Measurements from ENCODE around the gene NT5C1B. TPM values are rescaled to one million over a fixed set of nuclear protein-coding genes. Genes with fewer than 3 reads are reported as not detected.
"Not testable (repeated sequence)": the region's sequence is repeated elsewhere in the genome, so short reads cannot be mapped to it uniquely, and the experiment has no call there.

The NT5C1B gene
- not detected in 2 replicates for total RNA-seq

- DNase-seq (ENCODE audit: low read depth in 2 of 2) = no peak
Observed at GRCh38 chr2:18589354-18589753, at the start of gene NT5C1B. Gene NT5C1B (minus strand): TSS chr2:18589569. CDS start chr2:18589468, 101 bp downstream.

- DNase-seq (ENCODE audit: low read depth in 2 of 2) = no peak
Observed at GRCh38 chr2:18637196-18637595, 47.8 kb upstream of the NT5C1B start.

GRCh38 chr2:18632699-18633098 is 43.3 kb upstream of the NT5C1B start:
- DNase-seq (ENCODE audit: low read depth in 2 of 2) = not testable (repeated sequence)

- DNase-seq (ENCODE audit: low read depth in 2 of 2) = no peak
Observed at GRCh38 chr2:18630941-18631340, 41.6 kb upstream of the NT5C1B start.

- no peak for DNase-seq (ENCODE audit: low read depth in 2 of 2)
Observed at GRCh38 chr2:18630541-18630940, 41.2 kb upstream of the NT5C1B start.

GRCh38 chr2:18630101-18630500 is 40.7 kb upstream of the NT5C1B start:
- no peak for DNase-seq (ENCODE audit: low read depth in 2 of 2)

GRCh38 chr2:18626958-18627650 is 37.7 kb upstream of the NT5C1B start:
- DNase-seq (ENCODE audit: low read depth in 2 of 2) = no peak

- peak in 1 of 2 donors; percentile 21 for DNase-seq (ENCODE audit: low read depth in 2 of 2)
Observed at GRCh38 chr2:18626256-18626668, 36.9 kb upstream of the NT5C1B start.

- no peak for DNase-seq (ENCODE audit: low read depth in 2 of 2)
Observed at GRCh38 chr2:18625563-18625962, 36.2 kb upstream of the NT5C1B start.

GRCh38 chr2:18623782-18624181 is 34.4 kb upstream of the NT5C1B start:
- DNase-seq (ENCODE audit: low read depth in 2 of 2) = no peak

GRCh38 chr2:18620867-18621632 is 31.7 kb upstream of the NT5C1B start:
- no peak for DNase-seq (ENCODE audit: low read depth in 2 of 2)

- DNase-seq (ENCODE audit: low read depth in 2 of 2) = no peak
Observed at GRCh38 chr2:18619091-18619490, 29.7 kb upstream of the NT5C1B start.

- no peak for DNase-seq (ENCODE audit: low read depth in 2 of 2)
Observed at GRCh38 chr2:18614041-18614440, 24.7 kb upstream of the NT5C1B start.

- DNase-seq (ENCODE audit: low read depth in 2 of 2) = no peak
Observed at GRCh38 chr2:18612133-18612532, 22.8 kb upstream of the NT5C1B start.

- DNase-seq (ENCODE audit: low read depth in 2 of 2) = no peak
Observed at GRCh38 chr2:18611604-18612003, 22.2 kb upstream of the NT5C1B start.

- no peak for DNase-seq (ENCODE audit: low read depth in 2 of 2)
Observed at GRCh38 chr2:18611184-18611583, 21.8 kb upstream of the NT5C1B start.

GRCh38 chr2:18610651-18611050 is 21.3 kb upstream of the NT5C1B start:
- DNase-seq (ENCODE audit: low read depth in 2 of 2) = no peak

GRCh38 chr2:18610090-18610489 is 20.7 kb upstream of the NT5C1B start:
- no peak for DNase-seq (ENCODE audit: low read depth in 2 of 2)

GRCh38 chr2:18605115-18605514 is 15.7 kb upstream of the NT5C1B start:
- no peak for DNase-seq (ENCODE audit: low read depth in 2 of 2)

GRCh38 chr2:18604531-18604885 is 15.1 kb upstream of the NT5C1B start:
- no peak for DNase-seq (ENCODE audit: low read depth in 2 of 2)

GRCh38 chr2:18603854-18604530 is 14.6 kb upstream of the NT5C1B start:
- DNase-seq (ENCODE audit: low read depth in 2 of 2) = no peak

- no peak for DNase-seq (ENCODE audit: low read depth in 2 of 2)
Observed at GRCh38 chr2:18602298-18602697, 12.9 kb upstream of the NT5C1B start.

GRCh38 chr2:18600255-18600613 is 10.9 kb upstream of the NT5C1B start:
- DNase-seq (ENCODE audit: low read depth in 2 of 2) = no peak
